Vagina (tissue), 2 donors: ENCODE data around the gene SLK.

Experiments
- POLR2A ChIP-seq, 2 donors: fragments of 450-650 bp; IDR thresholded peaks; one replicate each; pipeline ENCODE4 v1.6.1; 2017; ENCODE audit warnings: antibody characterized with exemption in 2 of 2, mild to moderate bottlenecking in 2 of 2, moderate library complexity in 2 of 2
- POLR2AphosphoS5 ChIP-seq, 2 donors: sonication (generic); formaldehyde crosslinking; IDR thresholded peaks; one replicate each; pipeline ENCODE4 v1.9.0; 2017; ENCODE audit warnings: antibody characterized with exemption in 2 of 2, mild to moderate bottlenecking in 2 of 2, low read depth in 1 of 2; ENCODE audit not compliant: insufficient read depth in 1 of 2
- TF ChIP-seq, protein P1 (sequence below), 3 experiments: fragments of 450-650 bp in 2 of 3; fragments of 200-600 bp in 1 of 3; sonication (generic) in 1 of 3; IDR thresholded peaks; one replicate each; pipeline ENCODE4 v1.5.1; 2017 to 2019; ENCODE audit warnings: antibody characterized with exemption in 3 of 3, mild to moderate bottlenecking in 2 of 3, moderate library complexity in 2 of 3

DNA sequence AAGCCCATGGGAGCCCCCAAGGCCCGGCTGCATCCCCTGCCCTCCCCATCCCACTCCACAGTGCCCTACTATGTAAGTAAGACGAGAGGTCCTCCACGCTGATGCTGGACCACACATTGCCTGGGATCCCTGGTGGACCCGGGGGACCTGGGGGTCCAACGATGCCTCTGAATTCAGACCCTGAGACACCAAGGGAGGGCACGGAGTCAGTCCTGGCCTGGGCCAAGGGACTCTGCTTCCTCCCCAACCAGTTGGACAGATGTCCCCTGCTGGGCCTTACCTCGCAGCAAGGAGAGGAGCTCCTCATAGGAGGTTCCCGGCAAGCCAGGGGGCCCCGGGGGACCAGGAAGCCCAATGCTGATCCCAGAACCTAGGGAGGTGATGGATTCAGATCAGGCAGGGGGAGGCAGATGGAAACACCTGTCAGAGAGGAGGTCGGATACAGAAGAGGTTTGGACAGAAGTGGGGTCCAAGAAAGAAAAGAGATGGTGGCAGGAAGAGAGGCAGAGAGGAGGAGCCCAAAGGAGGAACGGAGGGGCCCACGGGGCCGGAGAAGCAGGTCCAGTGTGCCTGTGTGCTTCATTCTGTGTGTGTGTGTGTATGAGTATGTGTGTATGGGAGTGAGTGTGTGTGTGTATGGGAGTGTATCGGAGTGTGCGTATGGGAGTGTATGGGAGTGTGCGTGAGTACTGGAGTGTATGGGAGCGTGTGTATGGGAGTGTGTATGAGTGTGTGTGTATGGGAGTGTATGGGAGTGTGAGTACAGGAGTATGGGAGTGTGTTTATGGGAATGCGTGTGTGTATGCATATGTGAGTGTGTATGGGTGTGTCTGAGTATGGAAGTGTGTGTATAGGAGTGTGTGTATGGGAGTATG is 68.5 kb downstream of the SLK start:
- TF ChIP-seq POLR2AphosphoS5 (IDR thresholded peaks at IDR 0.05; ENCODE audit: insufficient read depth in 1 of 2, low read depth in 1 of 2), result no peak
- TF ChIP-seq, protein P1, sequence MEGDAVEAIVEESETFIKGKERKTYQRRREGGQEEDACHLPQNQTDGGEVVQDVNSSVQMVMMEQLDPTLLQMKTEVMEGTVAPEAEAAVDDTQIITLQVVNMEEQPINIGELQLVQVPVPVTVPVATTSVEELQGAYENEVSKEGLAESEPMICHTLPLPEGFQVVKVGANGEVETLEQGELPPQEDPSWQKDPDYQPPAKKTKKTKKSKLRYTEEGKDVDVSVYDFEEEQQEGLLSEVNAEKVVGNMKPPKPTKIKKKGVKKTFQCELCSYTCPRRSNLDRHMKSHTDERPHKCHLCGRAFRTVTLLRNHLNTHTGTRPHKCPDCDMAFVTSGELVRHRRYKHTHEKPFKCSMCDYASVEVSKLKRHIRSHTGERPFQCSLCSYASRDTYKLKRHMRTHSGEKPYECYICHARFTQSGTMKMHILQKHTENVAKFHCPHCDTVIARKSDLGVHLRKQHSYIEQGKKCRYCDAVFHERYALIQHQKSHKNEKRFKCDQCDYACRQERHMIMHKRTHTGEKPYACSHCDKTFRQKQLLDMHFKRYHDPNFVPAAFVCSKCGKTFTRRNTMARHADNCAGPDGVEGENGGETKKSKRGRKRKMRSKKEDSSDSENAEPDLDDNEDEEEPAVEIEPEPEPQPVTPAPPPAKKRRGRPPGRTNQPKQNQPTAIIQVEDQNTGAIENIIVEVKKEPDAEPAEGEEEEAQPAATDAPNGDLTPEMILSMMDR (IDR thresholded peaks at IDR 0.05), result no peak
- TF ChIP-seq POLR2A (IDR thresholded peaks at IDR 0.05), result no peak
